ENCODE measurements around the gene DNMBP. TPM values are rescaled to one million over a fixed set of nuclear protein-coding genes. Genes with fewer than 3 reads are reported as not detected.
"Not testable (repeated sequence)": the region's sequence is repeated elsewhere in the genome, so short reads cannot be mapped to it uniquely, and the experiment has no call there.

Gene DNMBP
- total and polyA plus RNA-seq, 2 donors, result 10.0 to 11.9 TPM

GRCh38 chr10:99845837-99846382 lies 163.8 kb downstream of the DNMBP start:
- no peak overlapping the region for H3K27ac ChIP-seq (ENCODE audit: low read depth in 1 of 2, low read length in 1 of 2)
- H3K27me3 ChIP-seq (ENCODE audit: control insufficient read depth in 2 of 2, insufficient read depth in 1 of 2, low read length in 1 of 2), result no peaks in the 10 kb centered on the region
- H3K9me3 ChIP-seq (ENCODE audit: control insufficient read depth in 2 of 2, insufficient read depth in 1 of 2, low read length in 1 of 2), result no peaks in the 10 kb centered on the region
- WGBS, result 5% methylated on average over 18 of the region's 18 CpGs
- DNase-seq (ENCODE audit: low read depth in 6 of 9, low spot score in 9 of 9), result peak; percentile 53 to 90 (median 84)
- peaks cover 0 to 6% of the 10 kb centered on the region in 2 donors for H3K4me1 ChIP-seq (ENCODE audit: control insufficient read depth in 2 of 2, insufficient read depth in 2 of 2, low read length in 2 of 2)
- H3K4me3 ChIP-seq (ENCODE audit: low read length in 2 of 2), result peak overlapping the region in 1 of 2 donors; percentile 25
- H3K36me3 ChIP-seq (ENCODE audit: control insufficient read depth in 2 of 2, insufficient read depth in 2 of 2, low read length in 1 of 2), result no peaks in the 10 kb centered on the region

GRCh38 chr10:99844433-99844955 lies 165.3 kb downstream of the DNMBP start:
- H3K27me3 ChIP-seq (ENCODE audit: control insufficient read depth in 2 of 2, insufficient read depth in 1 of 2, low read length in 1 of 2), result no peaks in the 10 kb centered on the region
- WGBS, result 78% methylated on average over 6 of the region's 6 CpGs
- H3K36me3 ChIP-seq (ENCODE audit: control insufficient read depth in 2 of 2, insufficient read depth in 2 of 2, low read length in 1 of 2), result no peaks in the 10 kb centered on the region
- H3K27ac ChIP-seq (ENCODE audit: low read depth in 1 of 2, low read length in 1 of 2), result no peak overlapping the region
- no peak overlapping the region for H3K4me3 ChIP-seq (ENCODE audit: low read length in 2 of 2)
- DNase-seq (ENCODE audit: low read depth in 6 of 9, low spot score in 9 of 9), result no peak
- H3K4me1 ChIP-seq (ENCODE audit: control insufficient read depth in 2 of 2, insufficient read depth in 2 of 2, low read length in 2 of 2), result peaks cover 0 to 6% of the 10 kb centered on the region in 2 donors
- no peaks in the 10 kb centered on the region for H3K9me3 ChIP-seq (ENCODE audit: control insufficient read depth in 2 of 2, insufficient read depth in 1 of 2, low read length in 1 of 2)

GRCh38 chr10:99843310-99843709 lies 166.4 kb downstream of the DNMBP start:
- DNase-seq (ENCODE audit: low read depth in 6 of 9, low spot score in 9 of 9), result no peak
- WGBS, result 97% methylated on average over 3 of the region's 3 CpGs
- Histone ChIP-seq H3K27me3 (ENCODE audit: control insufficient read depth in 2 of 2, insufficient read depth in 1 of 2, low read length in 1 of 2) (no peaks in the 10 kb centered on the region), H3K27ac (ENCODE audit: low read depth in 1 of 2, low read length in 1 of 2) (no peak overlapping the region), H3K9me3 (ENCODE audit: control insufficient read depth in 2 of 2, insufficient read depth in 1 of 2, low read length in 1 of 2) (no peaks in the 10 kb centered on the region), H3K4me3 (ENCODE audit: low read length in 2 of 2) (no peak overlapping the region), H3K36me3 (ENCODE audit: control insufficient read depth in 2 of 2, insufficient read depth in 2 of 2, low read length in 1 of 2) (no peaks in the 10 kb centered on the region), H3K4me1 (ENCODE audit: control insufficient read depth in 2 of 2, insufficient read depth in 2 of 2, low read length in 2 of 2) (peaks cover 0 to 6% of the 10 kb centered on the region in 2 donors)

- 95% methylated on average over 7 of the region's 7 CpGs for WGBS
- Histone ChIP-seq H3K27me3 (ENCODE audit: control insufficient read depth in 2 of 2, insufficient read depth in 1 of 2, low read length in 1 of 2) (no peaks in the 10 kb centered on the region), H3K27ac (ENCODE audit: low read depth in 1 of 2, low read length in 1 of 2) (no peak overlapping the region), H3K4me3 (ENCODE audit: low read length in 2 of 2) (no peak overlapping the region), H3K9me3 (ENCODE audit: control insufficient read depth in 2 of 2, insufficient read depth in 1 of 2, low read length in 1 of 2) (no peaks in the 10 kb centered on the region), H3K4me1 (ENCODE audit: control insufficient read depth in 2 of 2, insufficient read depth in 2 of 2, low read length in 2 of 2) (peaks cover 0 to 6% of the 10 kb centered on the region in 2 donors), H3K36me3 (ENCODE audit: control insufficient read depth in 2 of 2, insufficient read depth in 2 of 2, low read length in 1 of 2) (no peaks in the 10 kb centered on the region)
- no peak for DNase-seq (ENCODE audit: low read depth in 6 of 9, low spot score in 9 of 9)
These were observed 168.0 kb downstream of the DNMBP start for GRCh38 chr10:99841746-99842145.

- 63% methylated on average over 2 of the region's 2 CpGs for WGBS
- not testable (repeated sequence) for H3K36me3 ChIP-seq (ENCODE audit: control insufficient read depth in 2 of 2, insufficient read depth in 2 of 2, low read length in 1 of 2); H3K27ac ChIP-seq (ENCODE audit: low read depth in 1 of 2, low read length in 1 of 2); H3K9me3 ChIP-seq (ENCODE audit: control insufficient read depth in 2 of 2, insufficient read depth in 1 of 2, low read length in 1 of 2); H3K4me1 ChIP-seq (ENCODE audit: control insufficient read depth in 2 of 2, insufficient read depth in 2 of 2, low read length in 2 of 2); H3K27me3 ChIP-seq (ENCODE audit: control insufficient read depth in 2 of 2, insufficient read depth in 1 of 2, low read length in 1 of 2); DNase-seq (ENCODE audit: low read depth in 6 of 9, low spot score in 9 of 9); H3K4me3 ChIP-seq (ENCODE audit: low read length in 2 of 2)
These were observed 168.9 kb downstream of the DNMBP start for GRCh38 chr10:99840859-99841258.

- Histone ChIP-seq H3K27ac (ENCODE audit: low read depth in 1 of 2, low read length in 1 of 2) (no peak overlapping the region), H3K9me3 (ENCODE audit: control insufficient read depth in 2 of 2, insufficient read depth in 1 of 2, low read length in 1 of 2) (no peaks in the 10 kb centered on the region), H3K4me3 (ENCODE audit: low read length in 2 of 2) (no peak overlapping the region), H3K36me3 (ENCODE audit: control insufficient read depth in 2 of 2, insufficient read depth in 2 of 2, low read length in 1 of 2) (no peaks in the 10 kb centered on the region), H3K4me1 (ENCODE audit: control insufficient read depth in 2 of 2, insufficient read depth in 2 of 2, low read length in 2 of 2) (no peaks in the 10 kb centered on the region), H3K27me3 (ENCODE audit: control insufficient read depth in 2 of 2, insufficient read depth in 1 of 2, low read length in 1 of 2) (no peaks in the 10 kb centered on the region)
- 94% methylated on average over 2 of the region's 2 CpGs for WGBS
- DNase-seq (ENCODE audit: low read depth in 6 of 9, low spot score in 9 of 9), result no peak
These were observed 173.0 kb downstream of the DNMBP start for GRCh38 chr10:99836711-99837110.

GRCh38 chr10:99835947-99836346 lies 173.8 kb downstream of the DNMBP start:
- Histone ChIP-seq H3K9me3 (ENCODE audit: control insufficient read depth in 2 of 2, insufficient read depth in 1 of 2, low read length in 1 of 2) (no peaks in the 10 kb centered on the region), H3K27ac (ENCODE audit: low read depth in 1 of 2, low read length in 1 of 2) (no peak overlapping the region), H3K27me3 (ENCODE audit: control insufficient read depth in 2 of 2, insufficient read depth in 1 of 2, low read length in 1 of 2) (no peaks in the 10 kb centered on the region), H3K4me3 (ENCODE audit: low read length in 2 of 2) (no peak overlapping the region), H3K4me1 (ENCODE audit: control insufficient read depth in 2 of 2, insufficient read depth in 2 of 2, low read length in 2 of 2) (no peaks in the 10 kb centered on the region), H3K36me3 (ENCODE audit: control insufficient read depth in 2 of 2, insufficient read depth in 2 of 2, low read length in 1 of 2) (no peaks in the 10 kb centered on the region)
- 95% methylated on average over 8 of the region's 8 CpGs for WGBS
- no peak for DNase-seq (ENCODE audit: low read depth in 6 of 9, low spot score in 9 of 9)

GRCh38 chr10:99834410-99834809 lies 175.3 kb downstream of the DNMBP start:
- no peak for DNase-seq (ENCODE audit: low read depth in 6 of 9, low spot score in 9 of 9)
- Histone ChIP-seq H3K9me3 (ENCODE audit: control insufficient read depth in 2 of 2, insufficient read depth in 1 of 2, low read length in 1 of 2) (no peaks in the 10 kb centered on the region), H3K36me3 (ENCODE audit: control insufficient read depth in 2 of 2, insufficient read depth in 2 of 2, low read length in 1 of 2) (no peaks in the 10 kb centered on the region), H3K4me3 (ENCODE audit: low read length in 2 of 2) (no peak overlapping the region), H3K27ac (ENCODE audit: low read depth in 1 of 2, low read length in 1 of 2) (no peak overlapping the region), H3K4me1 (ENCODE audit: control insufficient read depth in 2 of 2, insufficient read depth in 2 of 2, low read length in 2 of 2) (no peaks in the 10 kb centered on the region), H3K27me3 (ENCODE audit: control insufficient read depth in 2 of 2, insufficient read depth in 1 of 2, low read length in 1 of 2) (no peaks in the 10 kb centered on the region)
- WGBS, result 88% methylated on average over 4 of the region's 4 CpGs

GRCh38 chr10:99832439-99832838 lies 177.3 kb downstream of the DNMBP start:
- H3K4me3 ChIP-seq (ENCODE audit: low read length in 2 of 2), result no peak overlapping the region
- no peaks in the 10 kb centered on the region for H3K4me1 ChIP-seq (ENCODE audit: control insufficient read depth in 2 of 2, insufficient read depth in 2 of 2, low read length in 2 of 2)
- H3K36me3 ChIP-seq (ENCODE audit: control insufficient read depth in 2 of 2, insufficient read depth in 2 of 2, low read length in 1 of 2), result no peaks in the 10 kb centered on the region
- WGBS, result 96% methylated on average over 2 of the region's 2 CpGs
- DNase-seq (ENCODE audit: low read depth in 6 of 9, low spot score in 9 of 9), result no peak
- peaks cover 0 to 3% of the 10 kb centered on the region in 2 donors for H3K9me3 ChIP-seq (ENCODE audit: control insufficient read depth in 2 of 2, insufficient read depth in 1 of 2, low read length in 1 of 2)
- H3K27ac ChIP-seq (ENCODE audit: low read depth in 1 of 2, low read length in 1 of 2), result no peak overlapping the region
- H3K27me3 ChIP-seq (ENCODE audit: control insufficient read depth in 2 of 2, insufficient read depth in 1 of 2, low read length in 1 of 2), result no peaks in the 10 kb centered on the region
